IMR-90 (cell line): Measurements from ENCODE around the gene HSPG2. TPM values are rescaled to one million over a fixed set of nuclear protein-coding genes. Genes with fewer than 3 reads are reported as not detected.

Experiments used
- ATAC-seq: fragments of 200-7000 bp; cut with Tn5 transposase; 2 replicates; pipeline ENCODE4 v1.9.1; 2020; ENCODE audit warnings: low read depth, mild to moderate bottlenecking, moderate library complexity
- BruUV-seq: library from RNA; stranded (reverse); fragments of 400-500 nt; replicated peaks from 2 replicates; lab custom pipeline; 2021; lab: Mats Ljungman, UMichigan
- CTCF ChIA-PET: fragments of 300-600 bp; formaldehyde crosslinking; extraction: SDS; loops from one replicate; lab custom pipeline; 2021; ENCODE audit warnings: antibody characterized with exemption; lab: Yijun Ruan, JAX
- POLR2A ChIA-PET: fragments of 300-600 bp; sonication (Branson Sonifier 250); formaldehyde crosslinking; loops from one replicate; lab custom pipeline; 2022; ENCODE audit warnings: antibody characterized with exemption; ENCODE audit not compliant: unreplicated experiment; lab: Charles Lee
- DNase-seq: peaks from one replicate; pipeline ENCODE4 v3.0.0; 2013
- H2AFZ ChIP-seq: replicated peaks from 2 replicates; pipeline ENCODE3; 2013; ENCODE audit warnings: low read length, mild to moderate bottlenecking; ENCODE audit not compliant: poor library complexity
- H2AK5ac ChIP-seq: 2 replicates; pipeline ENCODE4 v1.6.1; 2013; ENCODE audit warnings: low read depth, low read length, inconsistent platforms
- H2AK9ac ChIP-seq: replicated peaks from 2 replicates; pipeline ENCODE3; 2013; ENCODE audit warnings: mild to moderate bottlenecking, low read depth, low read length, moderate library complexity; ENCODE audit not compliant: poor library complexity
- H2BK120ac ChIP-seq: 2 replicates; pipeline ENCODE4 v1.6.1; 2013; ENCODE audit warnings: low read depth, low read length, inconsistent platforms
- H2BK15ac ChIP-seq: 3 replicates; pipeline ENCODE4 v1.6.1; 2013; ENCODE audit warnings: low read depth, low read length, inconsistent platforms
- H2BK20ac ChIP-seq: 2 replicates; pipeline ENCODE4 v1.6.1; 2013; ENCODE audit warnings: low read depth, mild to moderate bottlenecking, inconsistent platforms, low read length, moderate library complexity
- H2BK5ac ChIP-seq: 2 replicates; pipeline ENCODE4 v1.6.1; 2013; ENCODE audit warnings: mild to moderate bottlenecking, low read depth, low read length, inconsistent platforms; ENCODE audit not compliant: poor library complexity, severe bottlenecking
- H3K14ac ChIP-seq: replicated peaks from 2 replicates; pipeline ENCODE4 v1.6.1; 2013; ENCODE audit warnings: low read depth, low read length, inconsistent platforms
- H3K18ac ChIP-seq: 2 replicates; pipeline ENCODE4 v1.6.1; 2013; ENCODE audit warnings: low read depth, low read length, control low read depth
- H3K23ac ChIP-seq: 2 replicates; pipeline ENCODE4 v1.6.1; 2013; ENCODE audit warnings: low read depth, low read length, inconsistent platforms
- H3K27ac ChIP-seq: 2 replicates; pipeline ENCODE4 v1.5.1; 2013; ENCODE audit warnings: mild to moderate bottlenecking, control low read depth, low read length; ENCODE audit not compliant: insufficient read depth
- H3K27me3 ChIP-seq: 2 replicates; pipeline ENCODE4 v1.6.1; 2013; ENCODE audit warnings: low read length; ENCODE audit not compliant: control insufficient read depth, insufficient read depth
- H3K36me3 ChIP-seq: 2 replicates; pipeline ENCODE4 v1.6.1; 2013; ENCODE audit warnings: low read length, mixed read lengths; ENCODE audit not compliant: control insufficient read depth, insufficient read depth
- H3K4ac ChIP-seq: 2 replicates; pipeline ENCODE4 v1.6.1; 2013; ENCODE audit warnings: low read depth, low read length, inconsistent platforms
- H3K4me1 ChIP-seq: 2 replicates; pipeline ENCODE4 v1.6.1; 2013; ENCODE audit warnings: low read length, mixed read lengths; ENCODE audit not compliant: control insufficient read depth, insufficient read depth
- H3K4me2 ChIP-seq: 2 replicates; pipeline ENCODE4 v1.6.1; 2013; ENCODE audit warnings: low read depth, mild to moderate bottlenecking, control low read depth, low read length, moderate library complexity
- H3K4me3 ChIP-seq: 2 replicates; pipeline ENCODE4 v1.5.1; 2013; ENCODE audit warnings: low read depth, mild to moderate bottlenecking, control low read depth, low read length, moderate library complexity; ENCODE audit not compliant: insufficient read depth
- H3K56ac ChIP-seq: 2 replicates; pipeline ENCODE4 v1.6.1; 2013; ENCODE audit warnings: low read length, inconsistent platforms; ENCODE audit not compliant: insufficient read depth; ENCODE audit errors: extremely low read depth
- H3K79me1 ChIP-seq, 2 experiments: 2 replicates each; pipeline ENCODE4 v1.6.1; 2013; ENCODE audit warnings: low read length in 2 of 2, inconsistent platforms in 1 of 2, low read depth in 1 of 2
- H3K9ac ChIP-seq: 2 replicates; pipeline ENCODE4 v1.6.1; 2013; ENCODE audit warnings: low read depth, low read length, control low read depth
- H3K9me1 ChIP-seq: 2 replicates; pipeline ENCODE4 v1.6.1; 2013; ENCODE audit warnings: low read length, inconsistent platforms; ENCODE audit not compliant: insufficient read depth
- H3K9me3 ChIP-seq: 2 replicates; pipeline ENCODE4 v1.6.1; 2013; ENCODE audit warnings: low read length; ENCODE audit not compliant: control insufficient read depth, insufficient read depth
- H4K20me1 ChIP-seq: 2 replicates; pipeline ENCODE4 v1.6.1; 2013; ENCODE audit warnings: low read length, inconsistent platforms; ENCODE audit not compliant: insufficient read depth
- H4K5ac ChIP-seq: 2 replicates; pipeline ENCODE4 v1.6.1; 2013; ENCODE audit warnings: mild to moderate bottlenecking, low read depth, low read length, control low read depth
- H4K8ac ChIP-seq, 2 experiments: 2 replicates each; pipeline ENCODE4 v1.6.1; 2013; ENCODE audit warnings: low read depth in 2 of 2, low read length in 2 of 2, control low read depth in 1 of 2, inconsistent platforms in 1 of 2
- H4K91ac ChIP-seq: 2 replicates; pipeline ENCODE4 v1.6.1; 2013; ENCODE audit warnings: low read depth, low read length, inconsistent platforms; ENCODE audit not compliant: insufficient read depth
- BHLHE40 ChIP-seq: fragments of 150-350 bp; IDR thresholded peaks from 2 replicates; pipeline ENCODE4 v1.6.1; 2016; ENCODE audit warnings: mild to moderate bottlenecking, low read depth, low read length
- CEBPB ChIP-seq: IDR thresholded peaks from 2 replicates; pipeline ENCODE4 v1.6.1; 2012; ENCODE audit warnings: low read depth, low read length, improper control_type of control experiment
- CHD1 ChIP-seq: IDR thresholded peaks from 2 replicates; pipeline ENCODE4 v1.6.1; 2012; ENCODE audit warnings: low read depth, low read length, improper control_type of control experiment
- CTCF ChIP-seq: conservative IDR thresholded peaks from 2 replicates; pipeline ENCODE4 v1.5.1; 2012; ENCODE audit warnings: mild to moderate bottlenecking, low read depth, low read length, improper control_type of control experiment
- ELK1 ChIP-seq: fragments of 150-350 bp; IDR thresholded peaks from 2 replicates; pipeline ENCODE4 v1.6.1; 2016; ENCODE audit warnings: low read depth, mild to moderate bottlenecking, low read length, moderate library complexity, borderline replicate concordance
- FOS ChIP-seq: fragments of 150-350 bp; IDR thresholded peaks from 2 replicates; pipeline ENCODE4 v1.6.1; 2016; ENCODE audit warnings: low read depth, low read length
- MAFK ChIP-seq: IDR thresholded peaks from 2 replicates; pipeline ENCODE4 v1.6.1; 2012; ENCODE audit warnings: low read depth, low read length, improper control_type of control experiment
- MAZ ChIP-seq: IDR thresholded peaks from 2 replicates; pipeline ENCODE4 v1.6.1; 2012; ENCODE audit warnings: low read depth, mild to moderate bottlenecking, low read length, improper control_type of control experiment, moderate library complexity, borderline replicate concordance
- MXI1 ChIP-seq: IDR thresholded peaks from 2 replicates; pipeline ENCODE4 v1.6.1; 2012; ENCODE audit warnings: low read depth, mild to moderate bottlenecking, low read length, moderate library complexity, borderline replicate concordance
- NFE2L2 ChIP-seq: fragments of 150-350 bp; IDR thresholded peaks from 2 replicates; pipeline ENCODE4 v1.6.1; 2016; ENCODE audit warnings: low read depth, mild to moderate bottlenecking, low read length
- POLR2A ChIP-seq: IDR thresholded peaks from 2 replicates; pipeline ENCODE4 v1.6.1; 2012; ENCODE audit warnings: mild to moderate bottlenecking, low read depth, low read length
- SMC3 ChIP-seq: fragments of 150-350 bp; IDR thresholded peaks from 2 replicates; pipeline ENCODE4 v1.6.1; 2016; ENCODE audit warnings: low read depth, mild to moderate bottlenecking, antibody characterized with exemption, low read length, moderate library complexity
- USF2 ChIP-seq: fragments of 150-350 bp; IDR thresholded peaks from 2 replicates; pipeline ENCODE4 v1.6.1; 2017; ENCODE audit warnings: mild to moderate bottlenecking, antibody characterized with exemption, low read length, low read depth
- WGBS, 2 experiments: methylation state at CpG; one replicate each; pipeline versions ENCODE4 v1.1.5 to v1.1.7; 2013; ENCODE audit warnings: missing lambda C conversion rate in 2 of 2; ENCODE audit not compliant: insufficient read length in 1 of 2; ENCODE audit errors: extremely low coverage in 2 of 2; 5-methylcytosine and 5-hydroxymethylcytosine counted together
- dilution Hi-C: fragments of 300-500 bp; cut with HindIII; formaldehyde crosslinking; loops from one replicate; pipeline ENCODE4 v1.14.3; 2018; ENCODE audit warnings: low sequenced_read_pairs; ENCODE audit not compliant: unreplicated experiment
- in situ Hi-C: fragments of 300-500 bp; cut with MboI; formaldehyde crosslinking; loops from 3 replicates; pipeline ENCODE4 v1.14.3; 2019; ENCODE audit warnings: low sequenced_read_pairs, inconsistent platforms, mixed read lengths
- intact Hi-C: fragments of 100-400 bp; cut with micrococcal nuclease; formaldehyde crosslinking; loops from 2 replicates; pipeline ENCODE4 v1.10.0; 2022
- polyA plus RNA-seq, 3 experiments: library from polyadenylated mRNA; depleted of rRNA; stranded (reverse); fragments of >200 nt; gene quantifications; 2 replicates each; pipeline ENCODE4 v1.2.3, GENCODE V29; 2012; ENCODE audit warnings: low replicate concordance in 1 of 3
- total RNA-seq: library from RNA; depleted of rRNA; stranded (reverse); fragments of >200 nt; gene quantifications from 2 replicates; pipeline ENCODE4 v1.2.3, GENCODE V29; 2012

HSPG2 gene
- total and polyA plus RNA-seq, 2 of the 4 experiments (the other 2 are of a cell fraction), result 15.8 to 94.0 TPM

GRCh38 chr1:21938732-21939538, 1.8 kb upstream of the HSPG2 start:
- Histone ChIP-seq H2BK20ac (peak overlapping the region; percentile 62), H4K91ac (peak overlapping the region; percentile 75), H3K9me1 (peaks cover 28% of the 10 kb centered on the region), H3K56ac (no peak overlapping the region; the same call in 1 of the 2 replicates), H3K4ac (peak overlapping the region; percentile 83), H4K8ac (peak overlapping the region; percentile 19 to 81), H3K36me3 (no peaks in the 10 kb centered on the region), H3K18ac (peak overlapping the region; percentile 54; the same call in 1 of the 2 replicates), H3K9me3 (no peaks in the 10 kb centered on the region), H2AK5ac (peak overlapping the region; percentile 87), H2BK15ac (peak overlapping the region; percentile 60; the same call in 1 of the 3 replicates), H2AFZ (peak overlapping the region; percentile 61), H3K27ac (no peak overlapping the region), H3K79me1 (peaks cover 14 to 27% of the 10 kb centered on the region in 2 experiments), H3K27me3 (no peaks in the 10 kb centered on the region), H3K4me3 (no peak overlapping the region), H2BK120ac (peak overlapping the region; percentile 86), H4K20me1 (no peaks in the 10 kb centered on the region), H2BK5ac (peak overlapping the region; percentile 78), H3K14ac (peak overlapping the region; percentile 80), H4K5ac (peak overlapping the region; percentile 51; the same call in 1 of the 2 replicates), H3K23ac (peak overlapping the region; percentile 66; the same call in 1 of the 2 replicates), H3K4me1 (peaks cover 26% of the 10 kb centered on the region), H3K9ac (no peak overlapping the region; the same call in 1 of the 2 replicates), H2AK9ac (peak overlapping the region; percentile 29), H3K4me2 (no peak overlapping the region)
- dilution Hi-C loops, result no loop called here
- 100% methylated on average over 2 of the region's 11 CpGs; no CpG with 5 or more reads in 1 of the 2 experiments for WGBS, 2 experiments
- CTCF ChIA-PET, result interaction anchor here (0.8 to 1.2 kb wide), 2 partner anchors 10 to 19 kb away, joined by 3 read pairs; no protein-coding TSS in a partner anchor
- no TSS peak for BruUV-seq
- no peak for DNase-seq
- POLR2A ChIA-PET, result interaction anchor here (0.7 kb wide), 1 partner anchor 269 kb away, joined by 3 read pairs; no protein-coding TSS in a partner anchor
- ATAC-seq, result no peak
- in situ Hi-C loops, result no loop called here
- intact Hi-C loops, result loop anchor here (5.0 to 10.0 kb wide), 2 partner anchors 72 to 154 kb away; partner anchors contain the start of gene USP48
- TF ChIP-seq NFE2L2, result no peak
- no peak for TF ChIP-seq SMC3
- no peak for TF ChIP-seq MXI1
- no peak for TF ChIP-seq CEBPB
- no peak for TF ChIP-seq MAFK
- no peak for TF ChIP-seq CTCF
- TF ChIP-seq MAZ, result no peak
- no peak for TF ChIP-seq USF2
- TF ChIP-seq CHD1, result no peak
- TF ChIP-seq POLR2A, result no peak
- no peak for TF ChIP-seq BHLHE40
- no peak for TF ChIP-seq FOS
- no peak for TF ChIP-seq ELK1
